GM12874 (cell line): Measurements from ENCODE around the gene OR6J1.

Experiments
- TF ChIP-seq, protein P1 (sequence below): IDR thresholded peaks from 2 replicates; pipeline ENCODE4 v1.5.1; 2011; ENCODE audit warnings: low read depth, mild to moderate bottlenecking, control low read depth, low read length, moderate library complexity; ENCODE audit not compliant: insufficient read depth

The OR6J1 gene

DNA sequence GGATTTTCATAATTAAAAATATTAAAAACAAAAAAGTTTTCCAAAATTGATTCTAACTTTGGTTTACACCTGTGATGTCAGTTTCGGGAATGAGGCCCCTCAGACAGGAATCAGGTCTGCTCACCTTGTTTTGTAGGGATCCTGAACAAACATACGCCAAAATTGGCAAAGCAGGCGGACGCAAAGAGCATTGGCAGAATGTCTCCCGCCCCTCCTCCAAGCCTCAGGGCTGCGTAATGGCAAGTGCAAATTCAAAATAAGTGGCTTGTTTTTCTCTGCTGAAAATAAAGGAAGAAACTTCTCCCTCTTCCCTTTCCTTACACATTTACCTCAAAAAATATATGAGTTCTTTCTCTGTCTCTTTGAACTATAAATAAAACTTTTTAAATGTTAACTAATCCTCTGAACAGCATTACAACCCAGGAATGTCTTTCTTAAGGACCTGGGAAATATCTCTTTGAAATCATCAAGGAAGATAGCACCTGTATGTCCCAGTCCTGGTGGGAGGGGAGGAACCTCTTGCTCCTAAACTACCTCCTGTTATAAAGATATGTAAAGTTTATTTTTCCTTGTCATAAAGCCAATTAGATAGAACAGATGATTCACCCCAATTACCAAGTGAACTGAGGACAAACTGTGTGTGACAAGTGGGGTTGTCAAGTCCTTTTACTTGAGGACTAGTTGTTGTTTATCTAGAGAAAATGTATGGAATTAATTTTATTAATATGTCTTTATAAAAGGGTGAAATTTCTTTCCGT lies 16.5 kb downstream of the OR6J1 start:
- TF ChIP-seq, protein P1, sequence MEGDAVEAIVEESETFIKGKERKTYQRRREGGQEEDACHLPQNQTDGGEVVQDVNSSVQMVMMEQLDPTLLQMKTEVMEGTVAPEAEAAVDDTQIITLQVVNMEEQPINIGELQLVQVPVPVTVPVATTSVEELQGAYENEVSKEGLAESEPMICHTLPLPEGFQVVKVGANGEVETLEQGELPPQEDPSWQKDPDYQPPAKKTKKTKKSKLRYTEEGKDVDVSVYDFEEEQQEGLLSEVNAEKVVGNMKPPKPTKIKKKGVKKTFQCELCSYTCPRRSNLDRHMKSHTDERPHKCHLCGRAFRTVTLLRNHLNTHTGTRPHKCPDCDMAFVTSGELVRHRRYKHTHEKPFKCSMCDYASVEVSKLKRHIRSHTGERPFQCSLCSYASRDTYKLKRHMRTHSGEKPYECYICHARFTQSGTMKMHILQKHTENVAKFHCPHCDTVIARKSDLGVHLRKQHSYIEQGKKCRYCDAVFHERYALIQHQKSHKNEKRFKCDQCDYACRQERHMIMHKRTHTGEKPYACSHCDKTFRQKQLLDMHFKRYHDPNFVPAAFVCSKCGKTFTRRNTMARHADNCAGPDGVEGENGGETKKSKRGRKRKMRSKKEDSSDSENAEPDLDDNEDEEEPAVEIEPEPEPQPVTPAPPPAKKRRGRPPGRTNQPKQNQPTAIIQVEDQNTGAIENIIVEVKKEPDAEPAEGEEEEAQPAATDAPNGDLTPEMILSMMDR: no peak

GRCh38 chr14:22626590-22626989 lies 17.6 kb downstream of the OR6J1 start:
- TF ChIP-seq, protein P1: no peak

- TF ChIP-seq, protein P1: no peak
These were observed 21.1 kb downstream of the OR6J1 start for GRCh38 chr14:22623047-22623446.

- TF ChIP-seq, protein P1: no peak
These were observed 21.9 kb downstream of the OR6J1 start for GRCh38 chr14:22622255-22622654.

- TF ChIP-seq, protein P1: no peak
These were observed 29.8 kb downstream of the OR6J1 start for GRCh38 chr14:22614240-22614799.

DNA sequence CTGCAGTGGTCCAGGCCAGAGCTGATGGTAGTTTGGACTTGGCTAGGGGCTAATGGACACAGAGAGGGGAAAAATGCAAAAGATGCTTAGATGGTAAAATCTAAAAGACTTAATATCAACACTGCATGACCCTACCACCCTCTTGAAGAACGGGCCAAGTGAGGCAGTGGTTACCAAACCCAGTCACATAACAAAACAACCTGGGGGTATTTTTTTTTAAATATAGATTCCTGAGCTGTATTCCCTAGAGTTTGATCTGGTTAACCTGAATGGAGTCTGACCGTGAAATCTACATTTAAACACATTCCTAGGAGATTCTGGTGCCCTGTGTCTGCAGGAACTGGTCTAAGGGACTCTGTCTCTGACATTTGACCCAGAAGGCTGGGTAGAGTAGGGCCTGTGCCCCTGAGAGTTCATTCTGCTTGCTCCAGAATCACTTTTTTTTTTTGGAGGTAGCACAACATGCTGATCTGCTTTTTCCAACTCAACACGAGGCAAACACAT lies 30.4 kb downstream of the OR6J1 start:
- TF ChIP-seq, protein P1: no peak

GRCh38 chr14:22613106-22613695 lies 31.0 kb downstream of the OR6J1 start:
- TF ChIP-seq, protein P1: no peak
